ENCODE results near the gene SURF2.

GRCh38 chr9:133387680-133388079, 31.3 kb downstream of the SURF2 start:
- TF ChIP-seq POLR2A (IDR thresholded peaks at IDR 0.05; ENCODE audit: low read length) (no peak), GATA1 (IDR thresholded peaks at IDR 0.05; ENCODE audit: low read depth, low read length) (no peak)
